Left ventricle myocardium inferior (tissue), 1 donor: ENCODE measurements around the gene KIF13A. TPM values are rescaled to one million over a fixed set of nuclear protein-coding genes. Genes with fewer than 3 reads are reported as not detected.

Experiments used
- DNase-seq: peaks from one replicate; pipeline ENCODE4 v3.0.0-alpha.2; 2020
- H3K27ac ChIP-seq: fragments of 200-600 bp; replicated peaks from 2 replicates; pipeline ENCODE4 v1.8.0; 2021
- H3K27me3 ChIP-seq: fragments of 200-600 bp; 2 replicates; pipeline ENCODE4 v1.8.0; 2021; ENCODE audit warnings: low read depth
- H3K36me3 ChIP-seq: fragments of 200-600 bp; 2 replicates; pipeline ENCODE4 v1.8.0; 2021
- H3K4me1 ChIP-seq: fragments of 200-600 bp; 2 replicates; pipeline ENCODE4 v1.8.0; 2021
- H3K4me3 ChIP-seq: fragments of 200-600 bp; 2 replicates; pipeline ENCODE4 v1.8.0; 2021; ENCODE audit warnings: mild to moderate bottlenecking, moderate library complexity
- H3K9me3 ChIP-seq: fragments of 200-600 bp; replicated peaks from 2 replicates; pipeline ENCODE4 v1.8.0; 2021
- CTCF ChIP-seq: fragments of 200-600 bp; IDR thresholded peaks from 2 replicates; pipeline ENCODE4 v1.8.0; 2021; ENCODE audit warnings: antibody characterized with exemption, mild to moderate bottlenecking, borderline replicate concordance
- intact Hi-C: fragments of 100-400 bp; cut with micrococcal nuclease; formaldehyde crosslinking; loops from one replicate; pipeline ENCODE4 v1.11.0; 2022
- total RNA-seq: library from RNA; stranded (reverse); fragmentation: NEBNext Ultra II Directional; extraction: Animal tissue kit (Norgen Biotek cat#: 25700); gene quantifications from one replicate; pipeline ENCODE4 v1.2.1, GENCODE V29; 2021
- donor health status: DM: no; HTN: yes; CAD: no; lungs with severe emphysema.

Gene KIF13A
- total RNA-seq, 1 donor from 2014 or later, result 85.7 TPM

- peaks cover 27% of the 10 kb centered on the region for H3K36me3 ChIP-seq
- TF ChIP-seq CTCF, result no peak
- no peak overlapping the region for H3K4me3 ChIP-seq
- intact Hi-C loops, result no loop called here
- peaks cover 10% of the 10 kb centered on the region for H3K9me3 ChIP-seq
- H3K27ac ChIP-seq, result no peak overlapping the region
- peaks cover 37% of the 10 kb centered on the region for H3K4me1 ChIP-seq
- no peaks in the 10 kb centered on the region for H3K27me3 ChIP-seq
- no peak for DNase-seq
Observed at GRCh38 chr6:17900011-17900410, 87.4 kb downstream of the KIF13A start.

GRCh38 chr6:17899491-17899890 is 87.9 kb downstream of the KIF13A start:
- DNase-seq, result no peak
- H3K27ac ChIP-seq, result no peak overlapping the region
- H3K9me3 ChIP-seq, result peaks cover 15% of the 10 kb centered on the region
- H3K36me3 ChIP-seq, result peaks cover 32% of the 10 kb centered on the region
- H3K4me1 ChIP-seq, result peaks cover 32% of the 10 kb centered on the region
- H3K4me3 ChIP-seq, result no peak overlapping the region
- TF ChIP-seq CTCF, result no peak
- no peaks in the 10 kb centered on the region for H3K27me3 ChIP-seq
- intact Hi-C loops, result no loop called here

GRCh38 chr6:17897681-17898080 is 89.8 kb downstream of the KIF13A start:
- Histone ChIP-seq H3K4me3 (no peak overlapping the region), H3K27ac (no peak overlapping the region), H3K36me3 (peaks cover 44% of the 10 kb centered on the region), H3K9me3 (peaks cover 21% of the 10 kb centered on the region), H3K27me3 (no peaks in the 10 kb centered on the region), H3K4me1 (peaks cover 14% of the 10 kb centered on the region)
- TF ChIP-seq CTCF, result no peak
- DNase-seq, result no peak
- intact Hi-C loops, result no loop called here

- no peak for TF ChIP-seq CTCF
- Histone ChIP-seq H3K9me3 (peaks cover 21% of the 10 kb centered on the region), H3K4me1 (no peaks in the 10 kb centered on the region), H3K4me3 (no peak overlapping the region), H3K36me3 (peaks cover 52% of the 10 kb centered on the region), H3K27ac (no peak overlapping the region), H3K27me3 (no peaks in the 10 kb centered on the region)
- no peak for DNase-seq
- intact Hi-C loops, result no loop called here
Observed at GRCh38 chr6:17894905-17895304, 92.5 kb downstream of the KIF13A start.

GRCh38 chr6:17894191-17894590 is 93.2 kb downstream of the KIF13A start:
- Histone ChIP-seq H3K27ac (no peak overlapping the region), H3K36me3 (peaks cover 52% of the 10 kb centered on the region), H3K4me3 (no peak overlapping the region), H3K27me3 (no peaks in the 10 kb centered on the region), H3K9me3 (peaks cover 21% of the 10 kb centered on the region), H3K4me1 (no peaks in the 10 kb centered on the region)
- TF ChIP-seq CTCF, result no peak
- no peak for DNase-seq
- intact Hi-C loops, result no loop called here

GRCh38 chr6:17892097-17892686 is 95.2 kb downstream of the KIF13A start:
- intact Hi-C loops, result no loop called here
- DNase-seq, result no peak
- no peaks in the 10 kb centered on the region for H3K4me1 ChIP-seq
- H3K4me3 ChIP-seq, result no peak overlapping the region
- H3K36me3 ChIP-seq, result peaks cover 47% of the 10 kb centered on the region
- no peaks in the 10 kb centered on the region for H3K27me3 ChIP-seq
- peaks cover 21% of the 10 kb centered on the region for H3K9me3 ChIP-seq
- H3K27ac ChIP-seq, result no peak overlapping the region
- no peak for TF ChIP-seq CTCF
